ENCODE results near the gene ACACA. TPM values are rescaled to one million over a fixed set of nuclear protein-coding genes. Genes with fewer than 3 reads are reported as not detected.
"Not testable (repeated sequence)": the region's sequence is repeated elsewhere in the genome, so short reads cannot be mapped to it uniquely, and the experiment has no call there.

Gene ACACA
- total RNA-seq, 1 experiment from 2014 or later = 43.6 TPM

GRCh38 chr17:37399265-37399803 is 7.3 kb downstream of the ACACA start:
- peak; percentile 31 for DNase-seq (ENCODE audit: low read depth)

- no peak for DNase-seq (ENCODE audit: low read depth)
These were observed 13.3 kb downstream of the ACACA start for GRCh38 chr17:37393352-37393751.

GRCh38 chr17:37392024-37392590 is 14.5 kb downstream of the ACACA start:
- DNase-seq (ENCODE audit: low read depth) = peak; percentile 58

- DNase-seq (ENCODE audit: low read depth) = no peak
These were observed 15.5 kb downstream of the ACACA start for GRCh38 chr17:37391146-37391545.

- DNase-seq (ENCODE audit: low read depth) = no peak
These were observed 17.5 kb downstream of the ACACA start for GRCh38 chr17:37389160-37389559.

GRCh38 chr17:37388266-37388665 is 18.4 kb downstream of the ACACA start:
- DNase-seq (ENCODE audit: low read depth) = no peak

GRCh38 chr17:37386462-37386861 is 20.2 kb downstream of the ACACA start:
- DNase-seq (ENCODE audit: low read depth) = no peak

- no peak for DNase-seq (ENCODE audit: low read depth)
These were observed 21.1 kb downstream of the ACACA start for GRCh38 chr17:37385474-37385990.

- no peak for DNase-seq (ENCODE audit: low read depth)
These were observed 22.0 kb downstream of the ACACA start for GRCh38 chr17:37384560-37385149.

- no peak for DNase-seq (ENCODE audit: low read depth)
These were observed 24.6 kb downstream of the ACACA start for GRCh38 chr17:37382056-37382455.

GRCh38 chr17:37375706-37376105 is 30.9 kb downstream of the ACACA start, which contains the start of gene C17orf78:
Gene C17orf78, plus strand, starts transcription at chr17:37375985. Its CDS starts 108 bp downstream, at chr17:37376093.
- no peak for DNase-seq (ENCODE audit: low read depth)

- peak; percentile 79 for DNase-seq (ENCODE audit: low read depth)
These were observed 33.0 kb downstream of the ACACA start for GRCh38 chr17:37373530-37374159.

GRCh38 chr17:37368577-37368976 is 38.1 kb downstream of the ACACA start:
- DNase-seq (ENCODE audit: low read depth) = peak; percentile 22

- DNase-seq (ENCODE audit: low read depth) = no peak
These were observed 41.0 kb downstream of the ACACA start for GRCh38 chr17:37365589-37365988.

GRCh38 chr17:37361543-37361942 is 45.1 kb downstream of the ACACA start:
- DNase-seq (ENCODE audit: low read depth) = no peak

GRCh38 chr17:37360632-37361031 is 46.0 kb downstream of the ACACA start:
- peak; percentile 17 for DNase-seq (ENCODE audit: low read depth)

- no peak for DNase-seq (ENCODE audit: low read depth)
These were observed 46.9 kb downstream of the ACACA start for GRCh38 chr17:37359682-37360188.

GRCh38 chr17:37358830-37359681 is 47.6 kb downstream of the ACACA start:
- DNase-seq (ENCODE audit: low read depth) = peak; percentile 95

GRCh38 chr17:37358098-37358829 is 48.4 kb downstream of the ACACA start:
- DNase-seq (ENCODE audit: low read depth) = peak; percentile 68

- not testable (repeated sequence) for DNase-seq (ENCODE audit: low read depth)
These were observed 49.7 kb downstream of the ACACA start for GRCh38 chr17:37356796-37357569.
